Measurements from ENCODE around the gene KICS2. TPM values are rescaled to one million over a fixed set of nuclear protein-coding genes. Genes with fewer than 3 reads are reported as not detected.

Gene KICS2
- polyA plus RNA-seq, 1 donor from 2014 or later = 0.83 TPM

DNA sequence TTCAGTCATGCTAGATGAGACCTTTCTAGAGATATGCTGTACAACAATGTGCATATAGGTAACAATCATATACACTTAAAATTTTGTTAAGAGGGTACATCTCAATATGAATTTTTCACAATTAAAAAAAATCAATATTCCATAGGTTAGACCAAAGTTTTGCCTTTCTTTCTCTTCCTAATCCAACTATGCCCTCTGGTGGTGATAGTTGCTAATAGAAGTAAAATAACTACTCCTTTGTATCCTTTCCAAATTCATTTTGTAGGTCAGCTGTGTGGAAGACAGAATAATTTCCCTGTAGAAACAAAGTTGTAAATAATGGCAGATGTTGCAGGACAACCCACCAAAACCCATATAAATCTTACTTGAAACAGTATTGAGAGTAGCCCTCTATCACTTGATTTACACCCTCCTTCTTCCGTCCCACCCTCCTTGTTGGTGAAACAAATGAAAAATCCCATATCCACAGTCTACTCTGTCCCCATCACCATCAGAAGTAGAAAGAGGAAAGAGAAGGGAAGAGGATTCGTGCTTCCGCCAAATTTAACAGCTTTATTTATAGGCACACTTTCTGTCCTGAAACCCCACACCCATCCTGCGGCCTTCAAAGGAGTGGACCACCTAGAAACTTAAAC, 34.2 kb upstream of the KICS2 start:
- Histone ChIP-seq H4K20me1 (ENCODE audit: insufficient read depth) (no peaks in the 10 kb centered on the region), H3K9me3 (ENCODE audit: low read length) (no peaks in the 10 kb centered on the region), H2AFZ (ENCODE audit: low read depth, low read length) (no peak overlapping the region), H3K27ac (ENCODE audit: low read length) (no peak overlapping the region), H3K36me3 (ENCODE audit: insufficient read depth, low read length) (no peaks in the 10 kb centered on the region), H3K9me2 (ENCODE audit: insufficient read depth, low read length) (no peaks in the 10 kb centered on the region), H3K4me2 (ENCODE audit: low read length) (no peak overlapping the region), H3K27me3 (ENCODE audit: insufficient read depth, low read depth, low read length) (no peaks in the 10 kb centered on the region), H3K4me3 (ENCODE audit: low read length) (no peak overlapping the region), H3K79me2 (replicated peaks; ENCODE audit: insufficient read depth, low read length) (no peaks in the 10 kb centered on the region), H3F3A (ENCODE audit: insufficient read depth, low read length, poor library complexity, severe bottlenecking) (no peaks in the 10 kb centered on the region), H3K9ac (ENCODE audit: low read length) (no peak overlapping the region)
- TF ChIP-seq EZH2 (IDR thresholded peaks at IDR 0.05; ENCODE audit: borderline replicate concordance, insufficient read depth, low read length, poor library complexity, severe bottlenecking) = no peak
- no peak for TF ChIP-seq TAF1 (IDR thresholded peaks at IDR 0.05; ENCODE audit: low read depth)
- peak; percentile 94 for TF ChIP-seq RAD21 (conservative IDR thresholded peaks at IDR 0.05)
- TF ChIP-seq, protein P1, sequence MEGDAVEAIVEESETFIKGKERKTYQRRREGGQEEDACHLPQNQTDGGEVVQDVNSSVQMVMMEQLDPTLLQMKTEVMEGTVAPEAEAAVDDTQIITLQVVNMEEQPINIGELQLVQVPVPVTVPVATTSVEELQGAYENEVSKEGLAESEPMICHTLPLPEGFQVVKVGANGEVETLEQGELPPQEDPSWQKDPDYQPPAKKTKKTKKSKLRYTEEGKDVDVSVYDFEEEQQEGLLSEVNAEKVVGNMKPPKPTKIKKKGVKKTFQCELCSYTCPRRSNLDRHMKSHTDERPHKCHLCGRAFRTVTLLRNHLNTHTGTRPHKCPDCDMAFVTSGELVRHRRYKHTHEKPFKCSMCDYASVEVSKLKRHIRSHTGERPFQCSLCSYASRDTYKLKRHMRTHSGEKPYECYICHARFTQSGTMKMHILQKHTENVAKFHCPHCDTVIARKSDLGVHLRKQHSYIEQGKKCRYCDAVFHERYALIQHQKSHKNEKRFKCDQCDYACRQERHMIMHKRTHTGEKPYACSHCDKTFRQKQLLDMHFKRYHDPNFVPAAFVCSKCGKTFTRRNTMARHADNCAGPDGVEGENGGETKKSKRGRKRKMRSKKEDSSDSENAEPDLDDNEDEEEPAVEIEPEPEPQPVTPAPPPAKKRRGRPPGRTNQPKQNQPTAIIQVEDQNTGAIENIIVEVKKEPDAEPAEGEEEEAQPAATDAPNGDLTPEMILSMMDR (IDR thresholded peaks at IDR 0.05; ENCODE audit: poor library complexity, severe bottlenecking) = peak; percentile 89
- TF ChIP-seq POLR2AphosphoS5 (IDR thresholded peaks at IDR 0.05) = no peak
- no peak for TF ChIP-seq EP300 (conservative IDR thresholded peaks at IDR 0.05; ENCODE audit: poor library complexity, severe bottlenecking)
- peak; percentile 97 for TF ChIP-seq SMC3 (conservative IDR thresholded peaks at IDR 0.05; ENCODE audit: poor library complexity)
- TF ChIP-seq, protein P2, sequence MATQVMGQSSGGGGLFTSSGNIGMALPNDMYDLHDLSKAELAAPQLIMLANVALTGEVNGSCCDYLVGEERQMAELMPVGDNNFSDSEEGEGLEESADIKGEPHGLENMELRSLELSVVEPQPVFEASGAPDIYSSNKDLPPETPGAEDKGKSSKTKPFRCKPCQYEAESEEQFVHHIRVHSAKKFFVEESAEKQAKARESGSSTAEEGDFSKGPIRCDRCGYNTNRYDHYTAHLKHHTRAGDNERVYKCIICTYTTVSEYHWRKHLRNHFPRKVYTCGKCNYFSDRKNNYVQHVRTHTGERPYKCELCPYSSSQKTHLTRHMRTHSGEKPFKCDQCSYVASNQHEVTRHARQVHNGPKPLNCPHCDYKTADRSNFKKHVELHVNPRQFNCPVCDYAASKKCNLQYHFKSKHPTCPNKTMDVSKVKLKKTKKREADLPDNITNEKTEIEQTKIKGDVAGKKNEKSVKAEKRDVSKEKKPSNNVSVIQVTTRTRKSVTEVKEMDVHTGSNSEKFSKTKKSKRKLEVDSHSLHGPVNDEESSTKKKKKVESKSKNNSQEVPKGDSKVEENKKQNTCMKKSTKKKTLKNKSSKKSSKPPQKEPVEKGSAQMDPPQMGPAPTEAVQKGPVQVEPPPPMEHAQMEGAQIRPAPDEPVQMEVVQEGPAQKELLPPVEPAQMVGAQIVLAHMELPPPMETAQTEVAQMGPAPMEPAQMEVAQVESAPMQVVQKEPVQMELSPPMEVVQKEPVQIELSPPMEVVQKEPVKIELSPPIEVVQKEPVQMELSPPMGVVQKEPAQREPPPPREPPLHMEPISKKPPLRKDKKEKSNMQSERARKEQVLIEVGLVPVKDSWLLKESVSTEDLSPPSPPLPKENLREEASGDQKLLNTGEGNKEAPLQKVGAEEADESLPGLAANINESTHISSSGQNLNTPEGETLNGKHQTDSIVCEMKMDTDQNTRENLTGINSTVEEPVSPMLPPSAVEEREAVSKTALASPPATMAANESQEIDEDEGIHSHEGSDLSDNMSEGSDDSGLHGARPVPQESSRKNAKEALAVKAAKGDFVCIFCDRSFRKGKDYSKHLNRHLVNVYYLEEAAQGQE (IDR thresholded peaks at IDR 0.05; ENCODE audit: borderline replicate concordance) = no peak
- no peak for TF ChIP-seq MXI1 (conservative IDR thresholded peaks at IDR 0.05; ENCODE audit: poor library complexity, severe bottlenecking)

DNA sequence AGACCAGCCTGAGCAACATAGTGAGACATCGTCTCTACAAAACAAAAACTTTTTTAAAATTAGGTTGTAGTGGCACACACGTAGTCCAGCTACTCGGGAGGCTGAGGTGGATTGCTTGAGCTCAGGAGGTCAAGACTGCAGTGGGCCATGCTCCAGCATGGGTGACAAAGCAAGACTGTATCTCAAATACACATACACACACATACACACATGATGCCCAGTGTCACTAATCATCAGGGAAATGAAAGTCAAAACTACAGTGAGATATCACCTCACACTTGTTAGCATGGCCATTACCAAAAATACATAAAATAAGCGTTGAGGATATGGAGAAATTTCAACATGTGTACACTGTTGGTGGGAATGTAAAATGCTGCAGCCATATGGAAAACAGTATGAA, 33.2 kb upstream of the KICS2 start:
- Histone ChIP-seq H3K4me3 (ENCODE audit: low read length) (no peak overlapping the region), H3K36me3 (ENCODE audit: insufficient read depth, low read length) (no peaks in the 10 kb centered on the region), H3K9me2 (ENCODE audit: insufficient read depth, low read length) (no peaks in the 10 kb centered on the region), H3K4me2 (ENCODE audit: low read length) (no peak overlapping the region), H3K27ac (ENCODE audit: low read length) (no peak overlapping the region), H3F3A (ENCODE audit: insufficient read depth, low read length, poor library complexity, severe bottlenecking) (no peaks in the 10 kb centered on the region), H4K20me1 (ENCODE audit: insufficient read depth) (no peaks in the 10 kb centered on the region), H3K79me2 (replicated peaks; ENCODE audit: insufficient read depth, low read length) (no peaks in the 10 kb centered on the region), H3K9ac (ENCODE audit: low read length) (no peak overlapping the region), H3K9me3 (ENCODE audit: low read length) (no peaks in the 10 kb centered on the region), H3K27me3 (ENCODE audit: insufficient read depth, low read depth, low read length) (no peaks in the 10 kb centered on the region), H2AFZ (ENCODE audit: low read depth, low read length) (no peak overlapping the region)
- TF ChIP-seq SMC3 (conservative IDR thresholded peaks at IDR 0.05; ENCODE audit: poor library complexity) (no peak), EP300 (conservative IDR thresholded peaks at IDR 0.05; ENCODE audit: poor library complexity, severe bottlenecking) (no peak)
- TF ChIP-seq, protein P2 (IDR thresholded peaks at IDR 0.05; ENCODE audit: borderline replicate concordance) = no peak
